HG03025 (cell line): ENCODE data around the gene GJD3.

Source experiments
- ATAC-seq: cut with Tn5 transposase; IDR thresholded peaks from one replicate; pipeline ENCODE4 v1.9.1; 2021; ENCODE audit warnings: mild to moderate bottlenecking, moderate library complexity; ENCODE audit not compliant: unreplicated experiment, low FRiP score

Gene GJD3

DNA sequence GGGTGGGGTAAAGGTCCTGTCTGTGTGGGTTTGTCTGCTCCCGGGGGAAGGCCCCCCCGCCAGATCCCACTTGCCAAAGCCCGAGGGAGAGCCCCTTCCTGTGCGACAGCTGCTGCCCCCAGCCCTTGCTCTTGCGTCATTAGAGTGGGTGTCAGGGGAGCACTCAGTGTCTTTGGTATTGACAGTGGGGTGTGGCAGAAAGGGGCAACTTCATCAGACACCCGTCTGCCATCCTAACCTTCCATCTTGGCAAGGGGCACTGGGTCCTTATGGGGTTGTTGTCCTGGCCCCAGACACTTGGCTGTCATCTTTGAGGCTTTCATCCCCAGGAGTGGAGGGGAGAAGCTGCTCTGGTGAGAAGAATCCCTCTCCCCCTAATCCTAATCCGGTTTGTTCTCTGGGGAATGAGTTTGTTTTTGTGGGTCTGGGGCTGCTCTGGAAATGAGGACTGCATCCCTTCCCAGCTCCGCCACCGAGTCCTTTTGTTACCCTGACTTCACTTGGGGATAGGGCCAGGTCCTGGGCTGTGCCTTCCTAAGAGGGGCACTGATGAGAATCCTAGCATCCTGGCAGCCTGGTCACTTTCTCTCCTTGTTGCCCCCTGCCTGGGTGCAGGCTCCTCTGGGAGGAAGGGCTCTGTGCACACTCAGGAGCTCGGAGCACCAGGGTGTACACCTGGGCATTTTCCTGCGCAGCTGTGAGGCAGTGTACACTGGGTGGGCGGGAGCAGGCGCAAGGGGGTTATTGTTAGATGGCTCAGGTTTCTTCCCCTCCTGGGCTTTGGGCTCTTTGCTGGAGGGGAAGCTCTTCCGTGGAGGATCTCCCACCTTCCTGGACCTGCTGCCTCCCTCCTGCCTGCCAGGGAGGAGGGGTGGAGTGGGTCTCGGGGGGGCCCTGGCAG, 21.1 kb downstream of the GJD3 start:
- no peak for ATAC-seq

DNA sequence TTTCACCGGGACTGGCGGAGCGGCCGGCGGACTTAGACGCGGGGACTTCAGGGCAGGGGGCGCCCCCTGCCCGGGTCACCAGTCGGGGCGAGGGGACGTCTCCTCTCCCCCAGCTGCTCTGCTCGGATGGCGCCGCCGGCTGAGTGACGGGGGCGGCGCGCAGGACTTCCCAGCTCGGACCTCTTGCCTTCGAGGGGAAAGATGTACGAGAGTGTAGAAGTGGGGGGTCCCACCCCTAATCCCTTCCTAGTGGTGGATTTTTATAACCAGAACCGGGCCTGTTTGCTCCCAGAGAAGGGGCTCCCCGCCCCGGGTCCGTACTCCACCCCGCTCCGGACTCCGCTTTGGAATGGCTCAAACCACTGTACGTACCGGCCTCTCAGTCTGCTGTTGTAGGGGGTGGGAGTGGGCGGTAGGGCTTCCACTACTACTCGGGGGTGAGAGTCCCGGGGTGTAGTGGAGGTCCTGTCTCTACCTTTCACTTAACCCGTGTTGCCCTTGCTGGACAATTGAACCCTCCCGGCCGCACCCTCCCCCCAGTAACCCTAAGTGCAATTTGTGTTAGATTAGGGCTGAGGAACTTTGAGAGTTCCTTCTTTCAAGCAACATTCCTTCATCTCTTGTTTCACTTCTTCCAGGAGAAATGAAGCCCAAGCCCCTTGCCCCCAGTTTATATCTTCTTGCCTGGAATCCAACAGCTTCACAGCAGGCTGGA, 21.9 kb downstream of the GJD3 start:
- no peak for ATAC-seq

DNA sequence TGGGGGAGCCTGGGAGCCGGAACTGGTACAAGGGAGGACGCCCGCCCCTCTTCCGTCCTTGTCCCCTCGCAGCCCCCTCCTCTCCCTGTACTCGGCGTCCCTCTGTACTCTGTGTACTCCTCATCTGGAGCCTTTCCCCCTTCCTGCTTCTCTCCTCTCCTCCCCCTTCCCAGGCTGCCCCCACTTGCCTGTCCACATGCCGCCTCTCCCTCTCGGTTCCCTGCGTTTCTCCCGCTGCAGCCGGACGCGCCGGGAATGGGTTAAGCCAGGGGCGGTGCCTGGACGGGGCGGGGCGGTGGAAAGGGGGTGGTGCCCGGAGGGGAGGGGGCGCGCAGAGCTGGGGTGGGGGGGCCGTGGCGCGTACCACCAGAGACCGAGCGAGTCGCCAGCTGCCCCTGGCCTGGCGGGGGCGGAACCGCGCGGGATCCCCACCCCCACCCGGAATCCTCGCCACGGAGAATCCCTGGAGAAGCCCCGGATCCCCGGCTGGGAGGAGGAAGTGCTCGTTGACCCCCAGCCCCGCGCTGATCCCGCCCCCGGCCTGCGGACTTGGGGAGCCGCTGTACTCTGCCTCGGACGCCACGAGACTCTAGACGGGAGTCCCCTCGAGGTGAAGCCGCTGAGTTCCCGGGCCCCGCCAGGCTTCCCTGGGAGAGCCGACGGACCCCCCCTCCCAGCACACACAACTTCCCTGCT, 22.6 kb downstream of the GJD3 start:
- no peak for ATAC-seq

DNA sequence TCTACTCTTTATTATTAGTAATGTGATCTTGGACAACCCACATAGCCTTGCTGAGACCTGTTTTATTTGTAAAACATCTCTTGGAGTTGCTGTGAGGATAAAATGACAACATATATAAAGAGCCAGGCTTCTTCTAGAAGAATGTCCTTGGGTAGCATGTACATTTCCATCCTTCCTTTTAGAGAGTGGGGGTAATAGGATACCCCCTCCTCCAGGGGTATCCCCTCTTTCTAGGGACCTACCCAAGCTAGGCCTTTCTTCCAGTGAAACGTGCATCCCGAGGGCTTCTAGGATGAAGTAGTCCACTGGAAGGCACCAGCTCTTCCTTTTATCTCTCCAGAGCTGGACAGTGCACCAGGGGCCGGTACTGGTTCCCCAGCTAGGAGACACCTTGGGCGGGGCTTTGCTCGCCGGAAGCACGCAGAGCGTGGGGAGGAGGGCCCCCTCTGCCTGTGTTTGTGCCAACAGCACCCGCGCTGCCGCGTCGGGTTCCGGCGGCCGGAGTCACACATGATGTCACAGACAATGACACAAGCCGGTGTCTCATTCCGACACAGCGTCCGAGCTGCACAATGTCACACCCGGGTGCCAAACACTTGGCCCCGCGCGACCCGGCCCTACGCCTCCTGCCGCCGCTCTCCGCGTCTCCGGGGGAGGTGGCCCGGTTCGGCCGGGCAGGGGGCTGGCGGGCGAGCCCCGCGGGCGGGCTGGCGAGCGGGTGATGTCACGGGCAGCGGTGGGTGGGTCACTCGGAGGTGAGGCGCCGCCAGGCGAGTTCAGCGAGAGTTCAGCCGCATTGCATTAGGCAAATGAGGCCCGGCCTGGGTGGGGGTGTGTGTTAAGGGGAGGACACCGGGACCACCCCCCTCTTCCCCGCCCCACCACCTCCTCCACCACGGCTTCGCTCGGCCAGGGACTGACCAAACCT, 23.4 kb downstream of the GJD3 start:
- peak; percentile 64 for ATAC-seq

DNA sequence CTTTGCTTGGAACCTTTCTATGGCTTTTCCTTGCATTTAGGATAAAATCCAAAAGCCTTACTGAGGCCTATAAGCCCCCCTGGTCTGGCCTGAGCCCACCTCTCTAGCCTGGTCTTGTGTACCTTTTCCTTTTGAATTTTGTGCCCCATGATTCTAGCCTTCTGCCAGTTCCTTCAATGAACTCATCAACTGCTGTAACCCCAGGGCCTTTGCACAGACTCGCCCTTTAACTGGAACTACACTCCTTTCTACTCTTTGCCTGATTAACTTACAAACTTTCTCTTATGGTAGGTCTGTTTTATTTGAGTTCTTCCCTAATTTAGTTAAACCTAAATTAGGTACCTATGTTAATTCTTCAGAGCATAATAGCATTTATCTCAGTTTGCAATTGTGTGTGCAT, 24.2 kb downstream of the GJD3 start:
- no peak for ATAC-seq

DNA sequence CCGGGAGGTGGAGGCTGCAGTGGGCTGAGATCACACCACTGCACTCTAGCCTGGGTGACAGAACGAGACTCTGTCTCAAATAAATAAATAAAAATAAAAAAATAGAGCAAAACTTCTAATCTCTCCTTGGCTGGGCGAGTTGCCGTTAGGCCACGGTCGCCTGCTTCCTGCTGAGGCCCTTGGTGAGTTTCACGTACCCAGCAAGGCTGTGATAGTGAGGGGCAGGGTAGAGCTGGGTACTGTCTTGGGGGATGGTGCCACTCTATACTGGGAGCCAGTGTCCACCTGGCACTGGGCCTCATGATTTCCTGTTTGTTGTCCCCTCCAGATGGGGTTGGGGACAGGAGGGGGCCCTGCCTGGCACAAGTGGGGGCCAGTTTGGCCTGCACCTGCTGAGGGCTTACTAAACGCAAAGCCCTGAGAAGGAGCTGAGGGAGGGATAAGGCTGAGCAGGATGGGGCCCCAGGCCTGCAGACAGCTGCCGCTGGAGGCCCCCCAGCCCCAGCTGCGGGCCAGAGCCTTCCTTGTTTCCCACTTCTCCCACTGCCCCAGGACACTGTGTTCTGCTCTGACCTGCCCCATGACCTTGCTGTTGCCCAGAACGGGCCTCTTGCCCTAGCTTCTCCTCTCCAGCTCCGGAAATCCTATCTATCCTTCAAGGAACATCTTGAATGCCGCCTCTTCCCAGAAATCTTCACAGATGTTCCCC, 25.4 kb downstream of the GJD3 start:
- no peak for ATAC-seq

DNA sequence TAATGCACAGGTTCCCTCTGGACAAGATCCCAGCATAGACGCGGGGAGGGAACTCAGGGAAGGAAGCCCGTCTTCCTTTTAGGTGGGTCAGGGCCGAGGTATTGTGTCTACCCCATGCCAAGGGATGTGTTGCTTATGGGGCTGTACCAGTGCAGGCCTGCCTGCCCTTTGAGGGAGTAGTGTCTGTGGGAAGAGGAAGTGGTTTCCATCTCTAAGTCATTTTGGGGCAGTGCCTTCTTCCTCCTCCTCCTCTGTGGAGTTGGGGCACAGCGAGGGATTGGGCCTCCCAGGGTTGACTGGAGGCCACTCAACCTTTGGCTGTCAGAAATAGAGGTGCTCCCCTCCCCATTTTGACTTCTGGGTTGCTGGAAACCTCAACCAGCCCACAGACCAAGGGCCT, 26.5 kb downstream of the GJD3 start:
- ATAC-seq = no peak

DNA sequence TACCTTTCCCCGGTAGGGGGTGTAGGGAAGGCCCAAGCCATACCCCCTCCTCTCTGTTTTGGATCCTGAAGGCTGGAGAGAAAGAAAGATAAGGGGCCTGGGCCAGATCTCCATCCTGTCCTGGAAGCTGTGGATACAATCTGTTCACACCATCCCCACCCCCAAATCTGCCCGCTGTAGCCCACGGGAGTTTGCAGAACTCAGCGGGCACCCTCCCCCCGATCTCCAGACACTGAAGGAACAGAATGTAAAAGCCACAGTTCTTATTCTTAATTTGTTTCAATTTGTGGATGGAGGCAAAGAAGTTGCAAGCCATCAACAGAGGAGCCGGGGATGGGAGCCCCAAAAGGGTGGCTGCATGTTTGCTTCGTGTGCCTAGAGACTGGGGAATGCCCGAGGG, 27.2 kb downstream of the GJD3 start:
- no peak for ATAC-seq

DNA sequence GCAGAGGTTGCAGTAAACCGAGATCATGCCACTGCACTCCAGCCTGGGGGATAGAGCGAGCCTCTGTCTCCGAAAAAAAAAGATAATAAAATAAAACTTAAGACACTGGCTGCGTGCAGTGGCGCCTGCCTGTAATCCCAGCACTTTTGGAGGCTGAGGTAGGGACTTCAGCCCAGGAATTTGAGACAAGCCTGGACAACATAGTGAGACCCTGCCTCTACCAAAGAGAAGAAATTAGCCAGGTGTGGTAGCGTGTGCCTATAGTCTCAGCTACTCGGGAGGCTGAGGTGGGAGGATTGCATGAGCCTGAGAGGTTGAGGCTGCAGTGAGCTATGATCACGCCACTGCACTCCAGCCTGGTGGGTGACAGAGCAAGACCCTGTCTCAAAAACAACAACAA, 28.9 kb downstream of the GJD3 start:
- ATAC-seq = no peak

DNA sequence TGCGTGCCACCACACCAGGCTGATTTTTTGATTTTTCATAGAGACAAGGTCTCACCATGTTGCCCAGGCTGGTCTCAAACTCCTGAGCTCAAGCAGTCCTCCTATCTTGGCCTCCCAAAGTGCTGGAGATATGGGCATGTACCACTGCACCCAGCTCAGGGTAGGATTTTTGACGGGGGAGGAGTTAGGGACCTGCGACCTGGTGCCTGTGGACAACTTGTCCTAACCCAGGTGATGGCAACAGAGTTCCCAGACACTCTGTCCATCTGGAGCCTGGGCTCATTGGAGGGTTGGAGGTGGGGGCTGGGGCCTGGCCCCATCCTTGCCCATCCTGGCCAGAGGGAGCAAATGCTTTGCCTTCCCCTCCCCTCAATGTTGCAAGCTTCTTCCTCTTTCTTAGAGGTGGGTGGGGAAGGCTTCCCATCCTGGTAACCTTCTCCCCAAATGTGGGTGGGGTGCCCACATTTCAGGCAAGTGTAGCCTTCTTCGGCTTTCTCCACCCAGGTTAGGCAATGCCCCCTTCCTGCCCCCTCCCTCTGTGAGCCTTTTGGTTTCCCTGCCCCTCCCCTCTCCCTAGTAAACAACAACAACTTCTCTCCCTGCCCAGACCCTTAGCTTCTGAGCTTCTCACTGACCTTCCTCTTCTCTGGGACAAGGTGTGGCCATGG, 30.6 kb downstream of the GJD3 start:
- ATAC-seq = no peak

DNA sequence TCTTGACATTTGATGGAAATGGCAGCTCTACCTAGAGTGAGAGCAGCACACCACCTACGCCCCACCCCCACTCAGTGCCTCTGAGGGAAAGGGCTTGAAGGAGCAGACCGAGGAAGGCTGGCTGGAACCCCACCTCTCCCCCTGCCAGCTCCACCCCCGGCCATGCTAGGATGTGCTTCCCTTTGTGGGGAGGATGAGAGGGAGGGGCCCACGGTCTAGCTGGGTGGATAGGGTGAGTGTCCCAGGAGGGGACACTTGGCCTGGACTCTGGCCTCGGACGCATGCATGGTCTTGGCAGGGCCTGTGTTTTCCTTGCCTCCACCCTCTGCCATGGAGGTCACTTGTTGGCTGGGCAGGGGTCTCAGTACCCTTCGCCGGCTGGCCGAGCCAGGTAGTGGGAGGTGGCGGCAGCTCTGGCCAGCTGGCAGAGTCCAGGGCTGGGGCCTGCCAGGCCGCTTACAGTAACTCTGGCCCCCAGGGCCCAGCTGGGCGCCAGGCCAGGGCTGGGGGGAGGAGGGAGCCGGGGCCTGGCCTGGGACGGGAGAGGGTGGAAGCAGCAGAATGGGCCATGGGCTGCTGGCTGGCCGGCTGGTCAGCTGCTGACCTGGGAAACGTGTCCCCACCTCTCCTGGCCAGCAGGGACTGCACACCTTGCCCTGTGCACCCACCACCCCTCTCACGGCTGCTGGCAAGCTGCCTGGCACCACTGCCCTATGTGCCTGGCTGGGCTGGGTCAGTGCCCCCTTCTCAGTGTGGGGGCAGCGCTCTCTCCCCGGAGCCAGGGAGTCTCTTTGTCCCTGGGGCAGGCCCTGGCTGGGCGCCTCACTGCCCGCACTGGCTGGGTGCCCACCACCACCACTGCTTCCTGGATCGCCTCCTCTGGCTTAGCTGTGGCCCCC, 32.5 kb downstream of the GJD3 start:
- ATAC-seq = no peak

DNA sequence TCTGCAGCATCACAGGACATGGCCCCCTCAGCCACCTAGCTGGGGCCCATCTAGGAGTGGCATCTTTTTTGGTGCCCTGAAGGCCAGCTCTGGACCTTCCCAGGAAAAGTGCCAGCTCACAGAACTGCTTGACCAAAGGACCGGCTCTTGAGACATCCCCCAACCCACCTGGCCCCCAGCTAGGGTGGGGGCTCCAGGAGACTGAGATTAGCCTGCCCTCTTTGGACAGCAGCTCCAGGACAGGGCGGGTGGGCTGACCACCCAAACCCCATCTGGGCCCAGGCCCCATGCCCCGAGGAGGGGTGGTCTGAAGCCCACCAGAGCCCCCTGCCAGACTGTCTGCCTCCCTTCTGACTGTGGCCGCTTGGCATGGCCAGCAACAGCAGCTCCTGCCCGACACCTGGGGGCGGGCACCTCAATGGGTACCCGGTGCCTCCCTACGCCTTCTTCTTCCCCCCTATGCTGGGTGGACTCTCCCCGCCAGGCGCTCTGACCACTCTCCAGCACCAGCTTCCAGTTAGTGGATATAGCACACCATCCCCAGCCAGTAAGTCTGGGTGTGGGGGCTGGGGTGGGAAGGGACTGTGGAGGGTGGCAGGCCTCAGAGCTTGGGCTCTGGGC, 33.6 kb downstream of the GJD3 start:
- no peak for ATAC-seq

DNA sequence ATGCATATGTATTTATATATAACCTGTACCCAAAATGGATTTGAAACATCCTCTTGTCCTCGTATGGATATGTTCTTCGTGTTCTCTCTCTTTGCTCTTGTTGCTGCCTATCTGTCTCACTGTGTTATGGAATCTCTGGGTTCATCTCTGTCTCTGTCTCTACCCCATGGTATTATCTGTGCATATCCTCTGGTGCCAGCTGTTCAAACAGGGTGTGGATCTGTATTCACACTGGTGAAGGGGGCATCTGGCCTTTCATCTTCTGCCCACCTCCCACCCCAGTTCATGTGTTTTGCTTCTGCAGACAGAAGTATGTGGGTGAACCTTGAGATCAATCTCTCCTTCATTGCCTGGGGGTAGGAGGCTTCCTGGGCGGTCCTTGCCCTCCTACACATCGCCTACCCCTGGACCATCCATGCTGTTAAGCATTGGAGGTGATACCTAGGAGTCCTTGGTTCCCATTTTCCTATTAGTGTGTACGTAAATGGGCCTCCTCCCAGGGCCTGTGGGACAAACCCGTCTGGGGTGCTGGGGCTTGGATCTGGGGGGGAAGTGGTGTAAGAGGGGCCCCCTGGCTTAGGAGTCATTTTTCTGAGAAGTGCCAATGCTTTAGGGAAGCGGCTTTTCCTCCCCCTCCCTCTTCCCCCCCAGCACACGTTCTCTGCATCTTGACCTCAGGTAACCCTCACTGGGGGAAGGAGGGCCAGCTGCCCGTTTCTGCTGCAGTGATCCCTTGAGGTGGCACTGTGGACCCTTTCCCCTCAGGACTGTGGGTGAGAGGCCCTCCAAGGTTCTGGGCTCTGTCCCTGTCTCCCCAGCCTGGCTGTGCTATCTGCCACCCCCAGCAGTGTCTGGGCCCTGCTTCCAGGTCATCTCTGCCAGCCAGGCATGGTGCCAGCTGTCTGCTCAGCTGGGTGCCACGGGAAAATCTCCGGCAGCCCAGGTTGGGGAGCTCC, 34.4 kb downstream of the GJD3 start:
- ATAC-seq = no peak

DNA sequence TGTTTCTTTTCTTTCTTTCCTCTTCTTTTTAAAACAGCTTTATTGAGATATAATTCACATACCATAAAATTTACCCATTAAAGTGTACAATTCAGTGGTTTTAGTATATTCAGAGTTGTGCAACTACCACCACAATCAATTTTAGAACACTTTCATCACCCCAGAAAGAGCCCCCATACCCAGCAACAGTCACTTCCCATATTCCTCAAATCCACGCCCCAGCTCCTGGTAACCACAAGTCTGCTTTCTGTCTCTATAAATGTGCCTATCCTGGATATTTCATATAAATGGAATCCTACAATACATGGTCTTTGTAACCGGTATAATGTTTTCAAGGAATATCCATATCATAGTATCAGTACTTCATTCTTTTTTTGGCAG, 36.2 kb downstream of the GJD3 start:
- no peak for ATAC-seq

DNA sequence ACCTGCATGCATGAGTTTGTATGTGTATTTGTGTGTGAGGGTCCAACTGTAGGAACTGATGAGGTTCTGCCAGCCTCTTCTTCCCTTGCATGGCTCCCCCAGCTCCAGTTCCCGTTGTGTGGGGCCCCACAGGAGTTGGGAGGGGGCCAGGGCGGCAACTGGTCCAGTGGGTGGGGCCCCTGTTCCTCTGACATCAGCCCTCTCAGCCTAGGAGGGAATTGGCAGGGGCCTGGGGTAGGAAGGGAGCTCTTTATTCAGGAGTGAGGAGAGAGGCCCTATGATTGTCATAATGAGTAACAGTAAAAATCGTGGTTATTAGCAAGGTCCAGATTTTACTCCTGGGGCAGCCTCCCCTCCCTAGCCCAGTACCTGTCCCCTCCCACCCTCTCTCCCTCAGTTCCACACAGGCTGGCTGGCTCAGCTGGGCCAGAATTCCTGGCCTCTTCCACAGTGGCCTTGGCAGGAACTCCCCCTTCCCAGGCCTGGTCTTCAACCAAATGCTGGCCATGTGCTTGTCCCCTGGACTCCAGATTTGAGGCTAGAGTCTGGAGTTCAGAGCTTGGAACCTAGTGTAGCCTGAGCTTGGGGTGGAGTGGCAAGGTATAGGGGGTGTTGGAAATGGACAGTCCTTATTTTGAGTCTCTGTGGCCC, 36.7 kb downstream of the GJD3 start:
- no peak for ATAC-seq

DNA sequence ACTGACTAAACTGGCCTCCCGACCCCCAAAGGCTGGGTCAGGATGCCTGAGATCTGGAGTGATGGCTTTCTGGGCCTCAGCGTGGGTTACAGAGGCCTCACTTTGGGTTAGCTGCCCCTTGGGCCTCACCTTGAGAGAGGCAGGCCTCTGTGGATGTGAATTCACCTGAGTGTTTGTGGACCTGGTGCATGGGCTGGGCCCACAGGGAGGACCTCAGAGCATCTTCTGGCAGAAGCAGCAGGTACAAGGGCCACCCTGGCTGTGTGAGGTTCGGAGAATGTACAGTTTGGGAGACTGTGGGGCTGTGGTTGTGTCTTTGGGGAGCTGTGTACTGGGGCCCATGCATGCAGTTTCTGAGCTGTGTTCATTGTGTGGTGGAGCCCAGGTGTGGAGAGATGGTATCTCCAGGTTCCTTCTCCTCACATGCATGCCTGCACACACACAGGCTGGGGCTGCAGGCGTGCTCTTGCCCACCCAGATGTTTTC, 37.2 kb downstream of the GJD3 start:
- ATAC-seq = no peak
